Measurements from ENCODE around the gene GMDS. TPM values are rescaled to one million over a fixed set of nuclear protein-coding genes. Genes with fewer than 3 reads are reported as not detected.

Gene GMDS
- total and polyA plus RNA-seq, 2 experiments from 2014 or later: 30.1 to 36.5 TPM

- TF ChIP-seq, protein P1, sequence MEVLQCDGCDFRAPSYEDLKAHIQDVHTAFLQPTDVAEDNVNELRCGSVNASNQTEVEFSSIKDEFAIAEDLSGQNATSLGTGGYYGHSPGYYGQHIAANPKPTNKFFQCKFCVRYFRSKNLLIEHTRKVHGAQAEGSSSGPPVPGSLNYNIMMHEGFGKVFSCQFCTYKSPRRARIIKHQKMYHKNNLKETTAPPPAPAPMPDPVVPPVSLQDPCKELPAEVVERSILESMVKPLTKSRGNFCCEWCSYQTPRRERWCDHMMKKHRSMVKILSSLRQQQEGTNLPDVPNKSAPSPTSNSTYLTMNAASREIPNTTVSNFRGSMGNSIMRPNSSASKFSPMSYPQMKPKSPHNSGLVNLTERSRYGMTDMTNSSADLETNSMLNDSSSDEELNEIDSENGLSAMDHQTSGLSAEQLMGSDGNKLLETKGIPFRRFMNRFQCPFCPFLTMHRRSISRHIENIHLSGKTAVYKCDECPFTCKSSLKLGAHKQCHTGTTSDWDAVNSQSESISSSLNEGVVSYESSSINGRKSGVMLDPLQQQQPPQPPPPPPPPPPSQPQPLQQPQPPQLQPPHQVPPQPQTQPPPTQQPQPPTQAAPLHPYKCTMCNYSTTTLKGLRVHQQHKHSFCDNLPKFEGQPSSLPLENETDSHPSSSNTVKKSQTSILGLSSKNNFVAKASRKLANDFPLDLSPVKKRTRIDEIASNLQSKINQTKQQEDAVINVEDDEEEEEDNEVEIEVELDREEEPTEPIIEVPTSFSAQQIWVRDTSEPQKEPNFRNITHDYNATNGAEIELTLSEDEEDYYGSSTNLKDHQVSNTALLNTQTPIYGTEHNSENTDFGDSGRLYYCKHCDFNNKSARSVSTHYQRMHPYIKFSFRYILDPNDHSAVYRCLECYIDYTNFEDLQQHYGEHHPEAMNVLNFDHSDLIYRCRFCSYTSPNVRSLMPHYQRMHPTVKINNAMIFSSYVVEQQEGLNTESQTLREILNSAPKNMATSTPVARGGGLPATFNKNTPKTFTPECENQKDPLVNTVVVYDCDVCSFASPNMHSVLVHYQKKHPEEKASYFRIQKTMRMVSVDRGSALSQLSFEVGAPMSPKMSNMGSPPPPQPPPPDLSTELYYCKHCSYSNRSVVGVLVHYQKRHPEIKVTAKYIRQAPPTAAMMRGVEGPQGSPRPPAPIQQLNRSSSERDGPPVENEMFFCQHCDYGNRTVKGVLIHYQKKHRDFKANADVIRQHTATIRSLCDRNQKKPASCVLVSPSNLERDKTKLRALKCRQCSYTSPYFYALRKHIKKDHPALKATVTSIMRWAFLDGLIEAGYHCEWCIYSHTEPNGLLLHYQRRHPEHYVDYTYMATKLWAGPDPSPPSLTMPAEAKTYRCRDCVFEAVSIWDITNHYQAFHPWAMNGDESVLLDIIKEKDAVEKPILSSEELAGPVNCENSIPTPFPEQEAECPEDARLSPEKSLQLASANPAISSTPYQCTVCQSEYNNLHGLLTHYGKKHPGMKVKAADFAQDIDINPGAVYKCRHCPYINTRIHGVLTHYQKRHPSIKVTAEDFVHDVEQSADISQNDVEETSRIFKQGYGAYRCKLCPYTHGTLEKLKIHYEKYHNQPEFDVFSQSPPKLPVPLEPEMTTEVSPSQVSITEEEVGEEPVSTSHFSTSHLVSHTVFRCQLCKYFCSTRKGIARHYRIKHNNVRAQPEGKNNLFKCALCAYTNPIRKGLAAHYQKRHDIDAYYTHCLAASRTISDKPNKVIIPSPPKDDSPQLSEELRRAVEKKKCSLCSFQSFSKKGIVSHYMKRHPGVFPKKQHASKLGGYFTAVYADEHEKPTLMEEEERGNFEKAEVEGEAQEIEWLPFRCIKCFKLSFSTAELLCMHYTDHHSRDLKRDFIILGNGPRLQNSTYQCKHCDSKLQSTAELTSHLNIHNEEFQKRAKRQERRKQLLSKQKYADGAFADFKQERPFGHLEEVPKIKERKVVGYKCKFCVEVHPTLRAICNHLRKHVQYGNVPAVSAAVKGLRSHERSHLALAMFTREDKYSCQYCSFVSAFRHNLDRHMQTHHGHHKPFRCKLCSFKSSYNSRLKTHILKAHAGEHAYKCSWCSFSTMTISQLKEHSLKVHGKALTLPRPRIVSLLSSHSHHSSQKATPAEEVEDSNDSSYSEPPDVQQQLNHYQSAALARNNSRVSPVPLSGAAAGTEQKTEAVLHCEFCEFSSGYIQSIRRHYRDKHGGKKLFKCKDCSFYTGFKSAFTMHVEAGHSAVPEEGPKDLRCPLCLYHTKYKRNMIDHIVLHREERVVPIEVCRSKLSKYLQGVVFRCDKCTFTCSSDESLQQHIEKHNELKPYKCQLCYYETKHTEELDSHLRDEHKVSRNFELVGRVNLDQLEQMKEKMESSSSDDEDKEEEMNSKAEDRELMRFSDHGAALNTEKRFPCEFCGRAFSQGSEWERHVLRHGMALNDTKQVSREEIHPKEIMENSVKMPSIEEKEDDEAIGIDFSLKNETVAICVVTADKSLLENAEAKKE (CRISPR knock-in tag; IDR thresholded peaks at IDR 0.05): no peak
- TF ChIP-seq REST (IDR thresholded peaks at IDR 0.05; ENCODE audit: unreplicated experiment): no peak
- no peak for TF ChIP-seq STAT1 (IDR thresholded peaks at IDR 0.05; ENCODE audit: unreplicated experiment)
- TF ChIP-seq ZNF114 (CRISPR knock-in tag; IDR thresholded peaks at IDR 0.05): no peak
- TF ChIP-seq JUNB (IDR thresholded peaks at IDR 0.05; ENCODE audit: unreplicated experiment): no peak
Observed at GRCh38 chr6:2149361-2150006, 95.9 kb downstream of the GMDS start (continued).

- peaks cover 4% of the 10 kb centered on the region for H3K27me3 Mint-ChIP-seq (ENCODE audit: insufficient read depth, low read depth, poor library complexity)
- Histone ChIP-seq H3F3A (replicated peaks; ENCODE audit: low read depth) (no peaks in the 10 kb centered on the region), H3K4me3 (no peak overlapping the region), H3K9me2 (ENCODE audit: insufficient read depth) (peaks cover 4% of the 10 kb centered on the region; the same call in 1 of the 2 replicates), H3K36me3 (ENCODE audit: insufficient read depth) (no peaks in the 10 kb centered on the region), H3K79me2 (replicated peaks; ENCODE audit: insufficient read depth) (peaks cover 13% of the 10 kb centered on the region), H4K20me1 (replicated peaks; ENCODE audit: insufficient read depth) (no peaks in the 10 kb centered on the region), H3K27me3 (ENCODE audit: insufficient read depth) (no peaks in the 10 kb centered on the region), H3K4me2 (no peak overlapping the region), H3K4me1 (ENCODE audit: insufficient read depth) (no peaks in the 10 kb centered on the region), H2AFZ (no peak overlapping the region), H3K27ac (ENCODE audit: low read depth) (no peak overlapping the region)
- H3K9me3 Mint-ChIP-seq: no peaks in the 10 kb centered on the region
- H3K4me3 Mint-ChIP-seq: no peak overlapping the region
- no peak for TF ChIP-seq JUNB (IDR thresholded peaks at IDR 0.05; ENCODE audit: unreplicated experiment)
- H3K27ac Mint-ChIP-seq: no peak overlapping the region
- no peak for DNase-seq (ENCODE audit: low spot score)
- H3K36me3 Mint-ChIP-seq (ENCODE audit: low read depth): no peaks in the 10 kb centered on the region
- no peaks in the 10 kb centered on the region for H3K4me1 Mint-ChIP-seq
- no peak for ATAC-seq
Observed at GRCh38 chr6:2148748-2149147, 96.7 kb downstream of the GMDS start.
